ENCODE data around the gene TXLNB.

- no peak for TF ChIP-seq POLR2AphosphoS5 (IDR thresholded peaks at IDR 0.05; ENCODE audit: low read depth)
- no peak for TF ChIP-seq SPI1 (IDR thresholded peaks at IDR 0.05; ENCODE audit: borderline replicate concordance, low read depth)
- TF ChIP-seq, protein P1, sequence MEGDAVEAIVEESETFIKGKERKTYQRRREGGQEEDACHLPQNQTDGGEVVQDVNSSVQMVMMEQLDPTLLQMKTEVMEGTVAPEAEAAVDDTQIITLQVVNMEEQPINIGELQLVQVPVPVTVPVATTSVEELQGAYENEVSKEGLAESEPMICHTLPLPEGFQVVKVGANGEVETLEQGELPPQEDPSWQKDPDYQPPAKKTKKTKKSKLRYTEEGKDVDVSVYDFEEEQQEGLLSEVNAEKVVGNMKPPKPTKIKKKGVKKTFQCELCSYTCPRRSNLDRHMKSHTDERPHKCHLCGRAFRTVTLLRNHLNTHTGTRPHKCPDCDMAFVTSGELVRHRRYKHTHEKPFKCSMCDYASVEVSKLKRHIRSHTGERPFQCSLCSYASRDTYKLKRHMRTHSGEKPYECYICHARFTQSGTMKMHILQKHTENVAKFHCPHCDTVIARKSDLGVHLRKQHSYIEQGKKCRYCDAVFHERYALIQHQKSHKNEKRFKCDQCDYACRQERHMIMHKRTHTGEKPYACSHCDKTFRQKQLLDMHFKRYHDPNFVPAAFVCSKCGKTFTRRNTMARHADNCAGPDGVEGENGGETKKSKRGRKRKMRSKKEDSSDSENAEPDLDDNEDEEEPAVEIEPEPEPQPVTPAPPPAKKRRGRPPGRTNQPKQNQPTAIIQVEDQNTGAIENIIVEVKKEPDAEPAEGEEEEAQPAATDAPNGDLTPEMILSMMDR (IDR thresholded peaks at IDR 0.05; ENCODE audit: insufficient read depth, low read length), result no peak
Measured at GRCh38 chr6:139236105-139236504, 55.7 kb downstream of the TXLNB start.
